SK-N-MC (cell line): Measurements from ENCODE around the gene SETD3.

Experiments
- EZH2 ChIP-seq: fragments of 200-600 bp; sonication (generic); IDR thresholded peaks from one replicate; pipeline ENCODE4 v1.6.1; 2017; ENCODE audit warnings: antibody characterized with exemption
- POLR2AphosphoS5 ChIP-seq: IDR thresholded peaks from 2 replicates; pipeline ENCODE4 v1.6.1; 2012; ENCODE audit warnings: mild to moderate bottlenecking, low read depth, low read length, borderline replicate concordance

GRCh38 chr14:99510556-99511139, 30.0 kb upstream of the SETD3 start:
- TF ChIP-seq EZH2: no peak
- no peak for TF ChIP-seq POLR2AphosphoS5
